GM23338 (cell line): ENCODE data around the gene RFNG. TPM values are rescaled to one million over a fixed set of nuclear protein-coding genes. Genes with fewer than 3 reads are reported as not detected.

Source experiments
- ATAC-seq: fragments of 200-7000 bp; cut with Tn5 transposase; 3 replicates; pipeline ENCODE4 v1.9.1; 2020
- DNase-seq: peaks from one replicate; pipeline ENCODE4 v3.0.0-alpha.2; 2015; ENCODE audit warnings: low spot score
- H2AFZ ChIP-seq: fragments of 200-600 bp; sonication (generic); 2 replicates; pipeline ENCODE4 v1.8.0; 2016; ENCODE audit warnings: antibody characterized with exemption, mild to moderate bottlenecking, moderate library complexity
- H3F3A ChIP-seq: fragments of 200-600 bp; sonication (generic); replicated peaks from 2 replicates; pipeline ENCODE4 v1.8.0; 2017; ENCODE audit warnings: antibody characterized with exemption, mixed run types, low read depth
- H3K27ac ChIP-seq: fragments of 200-600 bp; sonication (generic); 2 replicates; pipeline ENCODE4 v1.6.1; 2016; ENCODE audit warnings: low read depth
- H3K27me3 ChIP-seq: fragments of 200-600 bp; sonication (generic); 2 replicates; pipeline ENCODE4 v1.8.0; 2016; ENCODE audit warnings: mild to moderate bottlenecking, mixed run types, moderate library complexity; ENCODE audit not compliant: insufficient read depth
- H3K36me3 ChIP-seq: fragments of 200-600 bp; sonication (generic); 2 replicates; pipeline ENCODE4 v1.8.0; 2016; ENCODE audit warnings: mild to moderate bottlenecking; ENCODE audit not compliant: insufficient read depth
- H3K4me1 ChIP-seq: fragments of 200-600 bp; sonication (generic); 2 replicates; pipeline ENCODE4 v1.8.0; 2016; ENCODE audit warnings: mild to moderate bottlenecking, moderate library complexity; ENCODE audit not compliant: insufficient read depth
- H3K4me2 ChIP-seq: fragments of 200-600 bp; sonication (generic); 2 replicates; pipeline ENCODE4 v1.7.1; 2017; ENCODE audit warnings: mixed run types
- H3K4me3 ChIP-seq: fragments of 200-600 bp; sonication (generic); 2 replicates; pipeline ENCODE4 v1.6.1; 2016; ENCODE audit warnings: mixed run types
- H3K79me2 ChIP-seq: fragments of 200-600 bp; sonication (generic); replicated peaks from 2 replicates; pipeline ENCODE4 v1.8.0; 2017; ENCODE audit warnings: mild to moderate bottlenecking; ENCODE audit not compliant: insufficient read depth
- H3K9me2 ChIP-seq: fragments of 200-600 bp; sonication (generic); 2 replicates; pipeline ENCODE4 v1.8.0; 2017; ENCODE audit not compliant: insufficient read depth
- H4K20me1 ChIP-seq: fragments of 200-600 bp; sonication (generic); replicated peaks from 2 replicates; pipeline ENCODE4 v1.8.0; 2017; ENCODE audit warnings: mild to moderate bottlenecking; ENCODE audit not compliant: insufficient read depth
- H3K27ac Mint-ChIP-seq: 2 replicates; pipeline ENCODE4 v1.8.0; 2020; ENCODE audit warnings: inconsistent platforms, mild to moderate bottlenecking, moderate library complexity, mixed read lengths
- H3K27me3 Mint-ChIP-seq: 3 replicates; pipeline ENCODE4 v1.8.0; 2022; ENCODE audit warnings: low read depth, mild to moderate bottlenecking, moderate library complexity, mixed read lengths, inconsistent platforms; ENCODE audit not compliant: insufficient read depth, poor library complexity
- H3K36me3 Mint-ChIP-seq: 3 replicates; pipeline ENCODE4 v1.8.0; 2021; ENCODE audit warnings: low read depth, mild to moderate bottlenecking, inconsistent platforms, moderate library complexity, mixed read lengths
- H3K4me1 Mint-ChIP-seq: 3 replicates; pipeline ENCODE4 v1.8.0; 2020; ENCODE audit warnings: mild to moderate bottlenecking, inconsistent platforms, mixed read lengths
- H3K4me3 Mint-ChIP-seq: 3 replicates; pipeline ENCODE4 v1.8.0; 2021; ENCODE audit warnings: moderate library complexity, mild to moderate bottlenecking, inconsistent platforms, mixed read lengths
- H3K9me3 Mint-ChIP-seq: 3 replicates; pipeline ENCODE4 v1.8.0; 2020; ENCODE audit warnings: moderate library complexity, mild to moderate bottlenecking, inconsistent platforms, mixed read lengths
- ETS1 ChIP-seq: IDR thresholded peaks from 2 replicates; pipeline ENCODE4 v1.6.1; 2016; ENCODE audit warnings: antibody characterized with exemption
- EZH2phosphoT487 ChIP-seq: fragments of 200-600 bp; sonication (generic); IDR thresholded peaks from one replicate; pipeline ENCODE4 v1.8.1; 2018; ENCODE audit warnings: antibody characterized with exemption; ENCODE audit not compliant: unreplicated experiment
- NANOG ChIP-seq: IDR thresholded peaks from 2 replicates; pipeline ENCODE4 v1.6.1; 2016; ENCODE audit warnings: antibody characterized with exemption, borderline replicate concordance
- STAT1 ChIP-seq: IDR thresholded peaks from one replicate; pipeline ENCODE4 v1.6.1; 2016; ENCODE audit warnings: antibody characterized with exemption; ENCODE audit not compliant: unreplicated experiment
- ZNF114 ChIP-seq: fragments of 250-450 bp; sonication (Bioruptor Pico); IDR thresholded peaks from 2 replicates; pipeline ENCODE4 v1.5.0; 2020; ENCODE audit warnings: mild to moderate bottlenecking, moderate library complexity
- ZNF462 ChIP-seq: fragments of 250-450 bp; sonication (Bioruptor Pico); IDR thresholded peaks from 2 replicates; pipeline ENCODE4 v1.5.0; 2020; ENCODE audit warnings: mild to moderate bottlenecking, moderate library complexity
- polyA plus RNA-seq: library from polyadenylated mRNA; unstranded; fragments of >200 nt; fragmentation: Nextera tagmentation; extraction: Ambion mirVana; gene quantifications from 2 replicates; pipeline ENCODE4 v1.2.1, GENCODE V29; 2016
- total RNA-seq: library from RNA; depleted of rRNA; stranded (reverse); fragments of >200 nt; shearing (Covaris generic); gene quantifications from 2 replicates; pipeline ENCODE4 v1.2.3, GENCODE V29; 2014

Gene RFNG
- total and polyA plus RNA-seq, 2 experiments from 2014 or later = 18.0 to 44.7 TPM

- no peak for TF ChIP-seq EZH2phosphoT487
- no peak for TF ChIP-seq ZNF462 (CRISPR knock-in tag)
- no peak for TF ChIP-seq ZNF114 (CRISPR knock-in tag)
Measured at GRCh38 chr17:82011617-82012187, 39.9 kb downstream of the RFNG start (continued).

- no peaks in the 10 kb centered on the region for H3K4me1 ChIP-seq
- H3K27ac Mint-ChIP-seq = no peak overlapping the region
- no peak overlapping the region for H3K4me2 ChIP-seq
- no peak overlapping the region for H2AFZ ChIP-seq
- no peaks in the 10 kb centered on the region for H3K36me3 ChIP-seq
- no peaks in the 10 kb centered on the region for H3K9me2 ChIP-seq
- H3K79me2 ChIP-seq = no peaks in the 10 kb centered on the region
- no peaks in the 10 kb centered on the region for H3K4me1 Mint-ChIP-seq
- H3F3A ChIP-seq = no peaks in the 10 kb centered on the region
- no peaks in the 10 kb centered on the region for H4K20me1 ChIP-seq
- no peaks in the 10 kb centered on the region for H3K9me3 Mint-ChIP-seq
- H3K27ac ChIP-seq = no peak overlapping the region
- no peak for DNase-seq
- no peak overlapping the region for H3K4me3 Mint-ChIP-seq
- H3K27me3 Mint-ChIP-seq = peaks cover 7% of the 10 kb centered on the region
- H3K36me3 Mint-ChIP-seq = no peaks in the 10 kb centered on the region
- no peak overlapping the region for H3K4me3 ChIP-seq
- H3K27me3 ChIP-seq = no peaks in the 10 kb centered on the region
- no peak for ATAC-seq
- TF ChIP-seq ZNF462 (CRISPR knock-in tag) (no peak), STAT1 (no peak), EZH2phosphoT487 (no peak), ETS1 (no peak), NANOG (no peak), ZNF114 (CRISPR knock-in tag) (no peak)
Measured at GRCh38 chr17:82010575-82011525, 40.8 kb downstream of the RFNG start.
